Body of pancreas (tissue), 4 donors: ENCODE data around the gene HLA-B.

Experiments
- CTCF ChIP-seq, 7 experiments: fragments of 450-650 bp in 4 of 7; fragments of 200-600 bp in 3 of 7; sonication (generic) in 3 of 7; IDR thresholded peaks; one replicate each; pipeline ENCODE4 v1.5.1; 2016 to 2019; ENCODE audit warnings: antibody characterized with exemption in 7 of 7
- POLR2A ChIP-seq, 3 donors: fragments of 450-650 bp; IDR thresholded peaks; one replicate each; pipeline ENCODE4 v1.6.1; 2016; ENCODE audit warnings: antibody characterized with exemption in 3 of 3, mild to moderate bottlenecking in 2 of 3

- TF ChIP-seq CTCF (IDR thresholded peaks at IDR 0.05) (no peak), POLR2A (IDR thresholded peaks at IDR 0.05) (no peak)
Measured at GRCh38 chr6:31378721-31379103, 21.7 kb upstream of the HLA-B start.
